ENCODE measurements around the gene OR6B1. TPM values are rescaled to one million over a fixed set of nuclear protein-coding genes. Genes with fewer than 3 reads are reported as not detected.
"Not testable (repeated sequence)": the region's sequence is repeated elsewhere in the genome, so short reads cannot be mapped to it uniquely, and the experiment has no call there.

OR6B1 gene
- total RNA-seq, 2 experiments from 2014 or later, result not detected

GRCh38 chr7:144036302-144036885 lies 36.3 kb downstream of the OR6B1 start:
- POLR2A ChIA-PET, result no interaction called here
- CTCF ChIA-PET, result no interaction called here

GRCh38 chr7:144037414-144038035 lies 37.4 kb downstream of the OR6B1 start:
- CTCF ChIA-PET, result no interaction called here
- POLR2A ChIA-PET, result no interaction called here

DNA sequence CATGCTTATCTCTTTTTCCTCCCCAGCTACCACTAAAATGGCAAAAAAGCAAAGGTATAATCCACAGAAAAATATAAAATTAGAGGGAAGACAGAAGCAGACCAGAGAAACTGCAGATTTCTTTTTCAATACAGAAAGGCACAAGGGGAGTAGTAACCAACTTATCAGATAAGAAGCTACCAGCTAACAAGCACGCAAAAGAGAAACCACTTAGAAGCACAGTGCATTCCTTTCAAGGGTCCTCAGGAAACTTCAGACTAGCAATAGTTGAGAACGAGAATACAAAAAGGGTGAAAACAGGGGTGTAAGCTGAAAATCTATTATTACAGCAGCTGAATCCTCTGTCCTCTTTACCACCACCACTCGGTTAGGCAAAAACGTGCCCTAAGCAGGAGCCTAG lies 38.8 kb downstream of the OR6B1 start:
- CTCF ChIA-PET, result no interaction called here

GRCh38 chr7:144048648-144049047 lies 48.5 kb downstream of the OR6B1 start, which contains the start of gene OR2A5:
Gene OR2A5, plus strand, starts transcription at chr7:144048948. Its CDS starts 1,454 bp downstream, at chr7:144050402.
- POLR2A ChIA-PET, result no interaction called here
- CTCF ChIA-PET, result no interaction called here

More for the DNA sequence above, 38.8 kb downstream of the OR6B1 start:
- POLR2A ChIA-PET, result no interaction called here

DNA sequence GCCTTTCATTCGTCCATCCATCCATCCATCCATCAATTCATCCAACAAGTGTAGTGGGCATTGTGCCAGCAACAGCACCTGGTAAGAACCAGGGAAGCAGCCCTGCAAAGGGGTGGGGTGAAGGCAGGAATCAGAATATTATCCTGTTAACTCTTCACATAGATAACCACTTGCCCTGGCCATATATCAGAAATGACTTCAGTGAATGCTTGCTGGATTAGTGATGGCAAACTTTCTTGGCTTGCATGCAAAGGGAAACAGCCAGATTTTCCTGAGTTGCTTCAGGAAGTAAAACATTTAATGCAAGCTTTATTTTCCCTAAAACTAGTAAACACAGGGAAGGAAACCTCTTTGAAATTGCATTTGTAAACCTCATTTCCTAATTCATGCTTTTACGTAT lies 49.4 kb downstream of the OR6B1 start:
- ChIA-PET CTCF (no interaction called here), POLR2A (no interaction called here)

DNA sequence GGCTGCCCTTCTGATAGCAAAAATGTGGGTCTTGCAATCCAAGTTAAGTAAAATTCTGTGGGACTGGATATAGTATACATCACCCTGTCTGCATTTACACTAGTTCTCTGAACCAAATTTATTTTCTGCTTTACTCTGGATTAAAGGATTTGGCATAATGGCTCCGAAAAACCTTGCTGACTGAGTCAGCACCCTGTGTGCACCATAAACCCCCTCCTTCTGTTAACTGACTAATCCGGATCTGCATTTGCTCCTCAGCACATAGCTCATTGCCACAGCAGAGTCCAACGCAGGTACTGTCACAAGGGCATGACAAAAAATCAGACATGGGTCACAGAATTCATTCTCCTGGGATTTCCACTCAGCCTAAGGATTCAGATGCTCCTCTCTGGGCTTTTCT lies 50.0 kb downstream of the OR6B1 start:
- POLR2A ChIA-PET, result no interaction called here
- CTCF ChIA-PET, result no interaction called here

GRCh38 chr7:144050884-144051283 lies 50.8 kb downstream of the OR6B1 start:
- CTCF ChIA-PET, result not testable (repeated sequence)

GRCh38 chr7:144057954-144058353 lies 57.8 kb downstream of the OR6B1 start:
- ChIA-PET POLR2A (no interaction called here), CTCF (no interaction called here)

More at GRCh38 chr7:144050884-144051283, 50.8 kb downstream of the OR6B1 start:
- POLR2A ChIA-PET, result not testable (repeated sequence)

Other genes with a start within 250 kb of the OR6B1 start
- gene CTAGE6, start 242.6 kb upstream of the OR6B1 start, total RNA-seq, result under 1 TPM; 0.36 to 0.52 TPM
- gene TCAF1, start 98.1 kb upstream of the OR6B1 start, total RNA-seq, result 10 to 100 TPM; 10.4 to 11.2 TPM
- gene OR2F2, start 65.1 kb upstream of the OR6B1 start, total RNA-seq, result not detected
- gene OR2F1, start 45.5 kb upstream of the OR6B1 start, total RNA-seq, result not detected
- gene OR2A5, start 48.6 kb downstream of the OR6B1 start, total RNA-seq, result not detected
- not detected for gene OR2A25, start 69.5 kb downstream of the OR6B1 start, total RNA-seq
- gene OR2A12, start 86.0 kb downstream of the OR6B1 start, total RNA-seq, result not detected
- not detected for gene OR2A2, start 109.3 kb downstream of the OR6B1 start, total RNA-seq
- gene OR2A14, start 122.9 kb downstream of the OR6B1 start, total RNA-seq, result not detected
- 1 to 10 TPM; 1.2 to 2.0 TPM for gene CTAGE4, start 183.1 kb downstream of the OR6B1 start, total RNA-seq
- 1 to 10 TPM; 4.8 to 4.9 TPM for gene ARHGEF35, start 195.5 kb downstream of the OR6B1 start, total RNA-seq
- not detected for gene OR2A42, start 239.3 kb downstream of the OR6B1 start, total RNA-seq

Data from activated CD8-positive, alpha-beta memory T cell treated with anti-CD3 and anti-CD28 coated beads for 36 hours (primary cell).